Stimulated activated CD4-positive, alpha-beta T cell treated with anti-CD3 and anti-CD28 coated beads, TNF-alpha, amount 100 ng/mL, for 48 hours (primary cell): ENCODE measurements around the gene NPAS3.

Experiments
- DNase-seq, 3 donors: peaks; one replicate each; pipeline ENCODE4 v3.0.0-alpha.2; 2020; ENCODE audit warnings: low read depth in 3 of 3

The NPAS3 gene

GRCh38 chr14:33710273-33710672 lies 771.6 kb downstream of the NPAS3 start:
- DNase-seq = no peak

GRCh38 chr14:33711194-33711593 lies 772.5 kb downstream of the NPAS3 start:
- DNase-seq = no peak

- DNase-seq = no peak
Measured at GRCh38 chr14:33711811-33712216, 773.1 kb downstream of the NPAS3 start.

GRCh38 chr14:33714527-33715226 lies 776.0 kb downstream of the NPAS3 start:
- no peak for DNase-seq

GRCh38 chr14:33715227-33715528 lies 776.5 kb downstream of the NPAS3 start:
- no peak for DNase-seq

GRCh38 chr14:33716921-33717320 lies 778.2 kb downstream of the NPAS3 start:
- no peak for DNase-seq

- no peak for DNase-seq
Measured at GRCh38 chr14:33717866-33718265, 779.2 kb downstream of the NPAS3 start.

- DNase-seq = no peak
Measured at GRCh38 chr14:33720284-33720787, 781.7 kb downstream of the NPAS3 start.

- no peak for DNase-seq
Measured at GRCh38 chr14:33726685-33727084, 788.0 kb downstream of the NPAS3 start.

GRCh38 chr14:33727606-33728005 lies 788.9 kb downstream of the NPAS3 start:
- no peak for DNase-seq

GRCh38 chr14:33728010-33728498 lies 789.4 kb downstream of the NPAS3 start:
- no peak for DNase-seq

GRCh38 chr14:33730156-33730555 lies 791.5 kb downstream of the NPAS3 start:
- no peak for DNase-seq

GRCh38 chr14:33732175-33732574 lies 793.5 kb downstream of the NPAS3 start:
- DNase-seq = no peak

- DNase-seq = no peak
Measured at GRCh38 chr14:33733310-33733709, 794.6 kb downstream of the NPAS3 start.

GRCh38 chr14:33733721-33734120 lies 795.0 kb downstream of the NPAS3 start:
- DNase-seq = no peak

GRCh38 chr14:33734387-33734786 lies 795.7 kb downstream of the NPAS3 start:
- no peak for DNase-seq

GRCh38 chr14:33736299-33736825 lies 797.7 kb downstream of the NPAS3 start:
- DNase-seq = no peak

GRCh38 chr14:33736979-33737378 lies 798.3 kb downstream of the NPAS3 start:
- no peak for DNase-seq

GRCh38 chr14:33737446-33737845 lies 798.8 kb downstream of the NPAS3 start:
- DNase-seq = no peak

- DNase-seq = no peak
Measured at GRCh38 chr14:33738029-33738428, 799.4 kb downstream of the NPAS3 start.

GRCh38 chr14:33738491-33738890 lies 799.8 kb downstream of the NPAS3 start:
- no peak for DNase-seq

GRCh38 chr14:33740531-33740930 lies 801.9 kb downstream of the NPAS3 start:
- no peak for DNase-seq

- no peak for DNase-seq
Measured at GRCh38 chr14:33742166-33742565, 803.5 kb downstream of the NPAS3 start.

- no peak for DNase-seq
Measured at GRCh38 chr14:33745163-33745562, 806.5 kb downstream of the NPAS3 start.
